DMS53 treated with DMSO at 0.1 percent for 48 hours (cell line): ENCODE measurements around the gene AADAT.
"Not testable (repeated sequence)": the region's sequence is repeated elsewhere in the genome, so short reads cannot be mapped to it uniquely, and the experiment has no call there.

ENCODE experiments used
- DNase-seq: peaks from one replicate; lab custom pipeline; 2025; ENCODE audit not compliant: unreplicated experiment; lab: John Stamatoyannopoulos, UW

Gene AADAT

GRCh38 chr4:170090352-170091052 lies 746 bp upstream of the AADAT start:
- no peak for DNase-seq

GRCh38 chr4:170089274-170089667 lies 485 bp downstream of the AADAT start:
- no peak for DNase-seq

- no peak for DNase-seq
Measured at GRCh38 chr4:170088716-170089115, 1.0 kb downstream of the AADAT start.

GRCh38 chr4:170087163-170087700 lies 2.5 kb downstream of the AADAT start:
- no peak for DNase-seq

- no peak for DNase-seq
Measured at GRCh38 chr4:170083541-170083940, 6.2 kb downstream of the AADAT start.

GRCh38 chr4:170080496-170080895 lies 9.3 kb downstream of the AADAT start:
- no peak for DNase-seq

- DNase-seq: no peak
Measured at GRCh38 chr4:170079981-170080380, 9.8 kb downstream of the AADAT start.

GRCh38 chr4:170071196-170071595 lies 18.6 kb downstream of the AADAT start:
- no peak for DNase-seq

GRCh38 chr4:170068438-170069128 lies 21.2 kb downstream of the AADAT start:
- no peak for DNase-seq

GRCh38 chr4:170059421-170059820 lies 30.3 kb downstream of the AADAT start:
- no peak for DNase-seq

- no peak for DNase-seq
Measured at GRCh38 chr4:170058826-170059225, 30.9 kb downstream of the AADAT start.

- no peak for DNase-seq
Measured at GRCh38 chr4:170057866-170058265, 31.9 kb downstream of the AADAT start.

GRCh38 chr4:170052919-170053318 lies 36.8 kb downstream of the AADAT start:
- no peak for DNase-seq

- no peak for DNase-seq
Measured at GRCh38 chr4:170051402-170051801, 38.4 kb downstream of the AADAT start.

GRCh38 chr4:170049766-170050165 lies 40.0 kb downstream of the AADAT start:
- no peak for DNase-seq

GRCh38 chr4:170047771-170048354 lies 41.9 kb downstream of the AADAT start:
- DNase-seq: peak; percentile 32

GRCh38 chr4:170046156-170046555 lies 43.6 kb downstream of the AADAT start:
- not testable (repeated sequence) for DNase-seq

GRCh38 chr4:170040031-170040680 lies 49.6 kb downstream of the AADAT start:
- no peak for DNase-seq

- no peak for DNase-seq
Measured at GRCh38 chr4:170038769-170039168, 51.0 kb downstream of the AADAT start.

- no peak for DNase-seq
Measured at GRCh38 chr4:170038232-170038631, 51.5 kb downstream of the AADAT start.

GRCh38 chr4:170037481-170037880 lies 52.3 kb downstream of the AADAT start:
- DNase-seq: no peak

GRCh38 chr4:170035845-170036244 lies 53.9 kb downstream of the AADAT start:
- DNase-seq: no peak
